A549 (cell line): ENCODE data around the gene C14orf132. TPM values are rescaled to one million over a fixed set of nuclear protein-coding genes. Genes with fewer than 3 reads are reported as not detected.

Source experiments
- ATAC-seq, 2 experiments: fragments of 200-7000 bp in 1 of 2; fragments of >200 bp in 1 of 2; cut with Nextera tagmentation in 1 of 2; cut with Tn5 transposase in 1 of 2; 3 replicates each; pipeline versions ENCODE4 v1.8.0 to v1.9.1; 2018 to 2020; ENCODE audit warnings: mild to moderate bottlenecking in 1 of 2, moderate library complexity in 1 of 2
- CTCF ChIA-PET: fragments of 300-600 bp; sonication (Branson Sonifier 250); formaldehyde crosslinking; extraction: SDS; loops from one replicate; lab custom pipeline; 2021; ENCODE audit warnings: antibody characterized with exemption, inconsistent platforms; lab: Yijun Ruan, JAX
- POLR2A ChIA-PET: fragments of 350-600 bp; formaldehyde crosslinking; extraction: SDS; loops from one replicate; lab custom pipeline; 2021; ENCODE audit warnings: antibody characterized with exemption, inconsistent platforms; lab: Yijun Ruan, JAX
- DNase-seq, 2 experiments: peaks; one replicate each; pipeline versions ENCODE4 v3.0.0 to v3.0.0-alpha.2; 2011 to 2016; ENCODE audit warnings: low read depth in 1 of 2, low spot score in 1 of 2
- FAIRE-seq: peaks from 2 replicates; lab custom pipeline; 2011; peaks lifted over from hg19 to GRCh38; lab: Jason Lieb, UNC
- H3K27ac ChIP-seq, 2 experiments: fragments of >200 bp; sonication (Bioruptor Twin); formaldehyde crosslinking; 3 replicates each; pipeline ENCODE4 v1.5.1; 2016 to 2017
- H3K4me1 ChIP-seq: fragments of >200 bp; sonication (Bioruptor Twin); formaldehyde crosslinking; 3 replicates; pipeline ENCODE4 v1.6.1; 2016
- H3K4me2 ChIP-seq: fragments of >200 bp; sonication (Bioruptor Twin); formaldehyde crosslinking; 3 replicates; pipeline ENCODE4 v1.6.1; 2016
- H3K4me3 ChIP-seq: fragments of >200 bp; sonication (Bioruptor Twin); formaldehyde crosslinking; 3 replicates; pipeline ENCODE4 v1.5.1; 2016
- H3K9me3 ChIP-seq: fragments of >200 bp; sonication (Bioruptor Twin); formaldehyde crosslinking; 3 replicates; pipeline ENCODE4 v1.6.1; 2016
- BCL3 ChIP-seq: fragments of >200 bp; sonication (Bioruptor Twin); formaldehyde crosslinking; IDR thresholded peaks from 3 replicates; pipeline ENCODE4 v1.6.1; 2016
- CBX8 ChIP-seq: fragments of 200-600 bp; sonication (generic); IDR thresholded peaks from 2 replicates; pipeline ENCODE4 v1.6.1; 2016
- CEBPB ChIP-seq, 2 experiments: fragments of >200 bp in 1 of 2; sonication (Bioruptor Twin) in 1 of 2; formaldehyde crosslinking in 1 of 2; IDR thresholded peaks; 2 replicates each; pipeline ENCODE4 v1.6.1; 2012 to 2016
- CHD4 ChIP-seq: fragments of 200-600 bp; sonication (generic); IDR thresholded peaks from 2 replicates; pipeline ENCODE4 v1.6.1; 2016; ENCODE audit warnings: antibody characterized with exemption, mild to moderate bottlenecking, borderline replicate concordance
- EHF ChIP-seq: fragments of 250-450 bp; sonication (Bioruptor Pico); IDR thresholded peaks from 2 replicates; pipeline ENCODE4 v1.5.0; 2020; ENCODE audit warnings: mild to moderate bottlenecking
- EHMT2 ChIP-seq: fragments of 200-600 bp; sonication (generic); IDR thresholded peaks from 2 replicates; pipeline ENCODE4 v1.6.1; 2016; ENCODE audit warnings: antibody characterized with exemption, low read depth, mild to moderate bottlenecking, moderate library complexity
- GATA3 ChIP-seq: IDR thresholded peaks from 2 replicates; pipeline ENCODE4 v1.6.1; 2012; ENCODE audit warnings: borderline replicate concordance
- JUN ChIP-seq, 2 experiments: fragments of >200 bp; sonication (Bioruptor Twin); formaldehyde crosslinking; IDR thresholded peaks; 2 replicates in 1 of 2; 3 replicates in 1 of 2; pipeline ENCODE4 v1.6.1; 2016 to 2017
- JUNB ChIP-seq: fragments of >200 bp; sonication (Bioruptor Twin); formaldehyde crosslinking; IDR thresholded peaks from 2 replicates; pipeline ENCODE4 v1.6.1; 2016
- KDM5A ChIP-seq: fragments of 200-600 bp; sonication (generic); IDR thresholded peaks from 2 replicates; pipeline ENCODE4 v1.6.1; 2016; ENCODE audit warnings: antibody characterized with exemption, mild to moderate bottlenecking
- MAFK ChIP-seq: fragments of 450-650 bp; IDR thresholded peaks from 2 replicates; pipeline ENCODE4 v1.6.1; 2014; ENCODE audit not compliant: partially characterized antibody
- MAZ ChIP-seq: fragments of 150-350 bp; IDR thresholded peaks from 2 replicates; pipeline ENCODE4 v1.6.1; 2014; ENCODE audit warnings: antibody characterized with exemption, low read depth, low read length, borderline replicate concordance
- NPAS2 ChIP-seq: fragments of 250-450 bp; sonication (Bioruptor Pico); IDR thresholded peaks from 2 replicates; pipeline ENCODE4 v1.8.0; 2022; ENCODE audit warnings: mild to moderate bottlenecking, moderate library complexity, borderline replicate concordance
- PHF8 ChIP-seq: fragments of 200-600 bp; sonication (generic); IDR thresholded peaks from 2 replicates; pipeline ENCODE4 v1.6.1; 2016; ENCODE audit warnings: low read depth, mild to moderate bottlenecking, antibody characterized with exemption, moderate library complexity, borderline replicate concordance
- RCOR1 ChIP-seq: fragments of 150-350 bp; IDR thresholded peaks from 2 replicates; pipeline ENCODE4 v1.6.1; 2014; ENCODE audit warnings: antibody characterized with exemption, low read length, low read depth
- SMC3 ChIP-seq: fragments of >200 bp; sonication (Bioruptor Twin); formaldehyde crosslinking; IDR thresholded peaks from 3 replicates; pipeline ENCODE4 v1.6.1; 2018; ENCODE audit warnings: inconsistent platforms
- SREBF2 ChIP-seq: fragments of 450-650 bp; IDR thresholded peaks from 2 replicates; pipeline ENCODE4 v1.6.1; 2014; ENCODE audit warnings: mild to moderate bottlenecking, moderate library complexity
- TP53 ChIP-seq: fragments of 250-450 bp; sonication (Bioruptor Pico); IDR thresholded peaks from 2 replicates; pipeline ENCODE4 v1.5.0; 2021; ENCODE audit warnings: mild to moderate bottlenecking, moderate library complexity
- USF2 ChIP-seq: fragments of 450-650 bp; IDR thresholded peaks from 2 replicates; pipeline ENCODE4 v1.6.1; 2014; ENCODE audit warnings: antibody characterized with exemption
- ZFP36 ChIP-seq: fragments of 450-650 bp; IDR thresholded peaks from 2 replicates; pipeline ENCODE4 v1.6.1; 2014; ENCODE audit warnings: borderline replicate concordance; ENCODE audit not compliant: partially characterized antibody
- ZNF302 ChIP-seq: fragments of 250-450 bp; sonication (Bioruptor Pico); IDR thresholded peaks from 2 replicates; pipeline ENCODE4 v1.9.0; 2021; ENCODE audit warnings: inconsistent platforms, mild to moderate bottlenecking, moderate library complexity
- ZSCAN20 ChIP-seq: fragments of 250-450 bp; sonication (Bioruptor Pico); IDR thresholded peaks from 2 replicates; pipeline ENCODE4 v1.8.0; 2022; ENCODE audit warnings: mild to moderate bottlenecking, moderate library complexity
- WGBS: methylation state at CpG from one replicate; pipeline ENCODE4 v1.1.6; 2017; ENCODE audit errors: missing lambda C conversion rate; 5-methylcytosine and 5-hydroxymethylcytosine counted together
- polyA plus RNA-seq, 4 experiments: library from polyadenylated mRNA; depleted of rRNA in 3 of 4; stranded (reverse); fragments of >200 nt; fragmentation: RNase III in 1 of 4; extraction: RNeasy Plus Mini Kit Qiagen cat#74134 plus additional on column Dnase treatment in 1 of 4; gene quantifications; 2 replicates in 3 of 4; 3 replicates in 1 of 4; pipeline ENCODE4 v1.2.3, GENCODE V29; 2011 to 2017
- TF ChIP-seq, protein P1 (sequence below): IDR thresholded peaks from 2 replicates; pipeline ENCODE4 v1.6.1; 2012
- TF ChIP-seq, protein P2 (sequence below): fragments of >200 bp; sonication (Bioruptor Twin); formaldehyde crosslinking; IDR thresholded peaks from 3 replicates; pipeline ENCODE4 v1.5.1; 2016
- TF ChIP-seq, protein P3 (sequence below): IDR thresholded peaks from 2 replicates; pipeline ENCODE4 v1.6.1; 2012; ENCODE audit warnings: low read depth, borderline replicate concordance
- TF ChIP-seq, protein P4 (sequence below): fragments of 150-350 bp; IDR thresholded peaks from 2 replicates; pipeline ENCODE4 v1.6.1; 2014; ENCODE audit warnings: low read depth, mild to moderate bottlenecking, low read length
- TF ChIP-seq, protein P5 (sequence below): fragments of 250-450 bp; sonication (Bioruptor Pico); IDR thresholded peaks from 2 replicates; pipeline ENCODE4 v1.5.0; 2021; ENCODE audit warnings: mild to moderate bottlenecking, moderate library complexity, borderline replicate concordance

C14orf132 gene
- polyA plus RNA-seq, 2 of the 4 experiments (the other 2 are of a cell fraction), result 4.6 to 8.5 TPM

DNA sequence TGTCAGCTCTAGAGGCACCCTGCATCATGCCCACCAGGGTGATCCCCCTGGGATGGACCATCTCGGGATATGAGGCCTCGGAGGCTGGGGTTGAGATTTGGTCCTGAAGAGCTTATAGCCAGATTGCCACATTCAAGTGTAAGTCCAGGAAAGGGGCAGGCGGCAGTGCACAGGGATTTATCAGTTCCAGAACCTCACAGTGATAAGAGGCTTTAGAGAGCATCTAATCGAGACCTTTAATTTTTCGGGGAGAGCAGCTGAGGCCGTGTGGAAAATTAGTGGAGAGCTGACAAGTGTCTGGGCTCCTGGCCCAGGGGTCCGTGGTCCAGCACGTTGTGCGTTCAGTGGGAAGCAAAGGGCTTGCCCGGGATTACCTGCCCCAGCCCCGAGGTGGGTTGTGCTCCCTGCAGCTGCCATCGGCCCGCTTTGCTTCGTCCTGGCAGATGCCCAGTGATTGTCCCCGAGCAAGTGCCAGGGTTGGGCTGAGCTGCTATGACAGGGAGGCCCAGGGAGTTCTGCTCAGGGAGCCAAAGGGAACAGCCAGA lies 52.1 kb downstream of the C14orf132 start:
- no peak overlapping the region for H3K4me2 ChIP-seq
- DNase-seq, result no peak
- H3K4me1 ChIP-seq, result peaks cover 40% of the 10 kb centered on the region
- peak overlapping the region in 1 of 2 experiments; percentile 41; a peak in 2 of 6 replicates for H3K27ac ChIP-seq
- WGBS, result 74% methylated on average over 15 of the region's 15 CpGs
- no peaks in the 10 kb centered on the region for H3K9me3 ChIP-seq
- ATAC-seq, result no peak
- TF ChIP-seq PHF8 (no peak), JUNB (no peak), EHMT2 (no peak), MAFK (no peak), SMC3 (no peak), ZNF302 (CRISPR knock-in tag) (no peak), ZSCAN20 (no peak), ZFP36 (no peak), SREBF2 (no peak), TP53 (CRISPR knock-in tag) (no peak)
- TF ChIP-seq, protein P1, sequence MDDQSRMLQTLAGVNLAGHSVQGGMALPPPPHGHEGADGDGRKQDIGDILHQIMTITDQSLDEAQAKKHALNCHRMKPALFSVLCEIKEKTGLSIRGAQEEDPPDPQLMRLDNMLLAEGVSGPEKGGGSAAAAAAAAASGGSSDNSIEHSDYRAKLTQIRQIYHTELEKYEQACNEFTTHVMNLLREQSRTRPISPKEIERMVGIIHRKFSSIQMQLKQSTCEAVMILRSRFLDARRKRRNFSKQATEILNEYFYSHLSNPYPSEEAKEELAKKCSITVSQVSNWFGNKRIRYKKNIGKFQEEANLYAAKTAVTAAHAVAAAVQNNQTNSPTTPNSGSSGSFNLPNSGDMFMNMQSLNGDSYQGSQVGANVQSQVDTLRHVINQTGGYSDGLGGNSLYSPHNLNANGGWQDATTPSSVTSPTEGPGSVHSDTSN, result no peak
- no peak overlapping the region for H3K4me3 ChIP-seq
- ChIA-PET POLR2A (no interaction called here), CTCF (interaction anchor here (0.6 to 3.0 kb wide), 6 partner anchors 9 to 185 kb away, joined by 3 to 16 read pairs (median 4); no protein-coding TSS in a partner anchor)
- no peak for FAIRE-seq

DNA sequence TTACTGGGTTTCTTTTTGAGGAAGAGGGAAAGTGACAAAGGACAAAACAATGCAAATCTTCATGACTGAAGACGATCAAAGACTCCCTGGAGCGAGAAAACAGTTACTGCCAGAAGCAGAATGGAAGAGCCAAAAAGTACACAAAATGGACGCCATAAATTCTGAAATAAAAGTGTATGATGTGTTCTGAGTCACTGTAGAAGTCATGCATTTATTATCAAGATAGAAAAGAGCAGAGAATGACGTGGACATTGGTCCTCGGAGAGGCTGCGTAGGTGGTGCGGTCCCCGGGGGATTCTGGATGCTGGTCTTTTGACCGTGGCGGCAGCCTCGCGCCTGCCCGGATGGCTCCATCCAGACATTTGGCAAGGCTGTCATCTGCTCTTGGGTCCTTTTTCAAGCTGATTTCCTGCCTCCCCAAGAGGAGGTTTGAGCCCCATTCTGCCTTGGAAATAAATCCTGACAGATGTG lies 52.8 kb downstream of the C14orf132 start:
- peaks cover 43% of the 10 kb centered on the region for H3K4me1 ChIP-seq
- no peak for DNase-seq
- TF ChIP-seq KDM5A (no peak), ZNF302 (CRISPR knock-in tag) (no peak), RCOR1 (no peak), BCL3 (no peak), CEBPB (IDR thresholded peaks at IDR 0.05) (no peak), MAZ (no peak), PHF8 (no peak), CBX8 (no peak), EHF (no peak), EHMT2 (no peak), GATA3 (no peak), CHD4 (no peak), NPAS2 (CRISPR knock-in tag) (no peak), JUN (IDR thresholded peaks at IDR 0.05) (no peak), USF2 (no peak)
- TF ChIP-seq, protein P2, sequence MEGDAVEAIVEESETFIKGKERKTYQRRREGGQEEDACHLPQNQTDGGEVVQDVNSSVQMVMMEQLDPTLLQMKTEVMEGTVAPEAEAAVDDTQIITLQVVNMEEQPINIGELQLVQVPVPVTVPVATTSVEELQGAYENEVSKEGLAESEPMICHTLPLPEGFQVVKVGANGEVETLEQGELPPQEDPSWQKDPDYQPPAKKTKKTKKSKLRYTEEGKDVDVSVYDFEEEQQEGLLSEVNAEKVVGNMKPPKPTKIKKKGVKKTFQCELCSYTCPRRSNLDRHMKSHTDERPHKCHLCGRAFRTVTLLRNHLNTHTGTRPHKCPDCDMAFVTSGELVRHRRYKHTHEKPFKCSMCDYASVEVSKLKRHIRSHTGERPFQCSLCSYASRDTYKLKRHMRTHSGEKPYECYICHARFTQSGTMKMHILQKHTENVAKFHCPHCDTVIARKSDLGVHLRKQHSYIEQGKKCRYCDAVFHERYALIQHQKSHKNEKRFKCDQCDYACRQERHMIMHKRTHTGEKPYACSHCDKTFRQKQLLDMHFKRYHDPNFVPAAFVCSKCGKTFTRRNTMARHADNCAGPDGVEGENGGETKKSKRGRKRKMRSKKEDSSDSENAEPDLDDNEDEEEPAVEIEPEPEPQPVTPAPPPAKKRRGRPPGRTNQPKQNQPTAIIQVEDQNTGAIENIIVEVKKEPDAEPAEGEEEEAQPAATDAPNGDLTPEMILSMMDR, result no peak
- TF ChIP-seq, protein P3, sequence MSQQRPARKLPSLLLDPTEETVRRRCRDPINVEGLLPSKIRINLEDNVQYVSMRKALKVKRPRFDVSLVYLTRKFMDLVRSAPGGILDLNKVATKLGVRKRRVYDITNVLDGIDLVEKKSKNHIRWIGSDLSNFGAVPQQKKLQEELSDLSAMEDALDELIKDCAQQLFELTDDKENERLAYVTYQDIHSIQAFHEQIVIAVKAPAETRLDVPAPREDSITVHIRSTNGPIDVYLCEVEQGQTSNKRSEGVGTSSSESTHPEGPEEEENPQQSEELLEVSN, result no peak
- TF ChIP-seq, protein P4, sequence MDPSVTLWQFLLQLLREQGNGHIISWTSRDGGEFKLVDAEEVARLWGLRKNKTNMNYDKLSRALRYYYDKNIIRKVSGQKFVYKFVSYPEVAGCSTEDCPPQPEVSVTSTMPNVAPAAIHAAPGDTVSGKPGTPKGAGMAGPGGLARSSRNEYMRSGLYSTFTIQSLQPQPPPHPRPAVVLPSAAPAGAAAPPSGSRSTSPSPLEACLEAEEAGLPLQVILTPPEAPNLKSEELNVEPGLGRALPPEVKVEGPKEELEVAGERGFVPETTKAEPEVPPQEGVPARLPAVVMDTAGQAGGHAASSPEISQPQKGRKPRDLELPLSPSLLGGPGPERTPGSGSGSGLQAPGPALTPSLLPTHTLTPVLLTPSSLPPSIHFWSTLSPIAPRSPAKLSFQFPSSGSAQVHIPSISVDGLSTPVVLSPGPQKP, result no peak
- TF ChIP-seq, protein P5, sequence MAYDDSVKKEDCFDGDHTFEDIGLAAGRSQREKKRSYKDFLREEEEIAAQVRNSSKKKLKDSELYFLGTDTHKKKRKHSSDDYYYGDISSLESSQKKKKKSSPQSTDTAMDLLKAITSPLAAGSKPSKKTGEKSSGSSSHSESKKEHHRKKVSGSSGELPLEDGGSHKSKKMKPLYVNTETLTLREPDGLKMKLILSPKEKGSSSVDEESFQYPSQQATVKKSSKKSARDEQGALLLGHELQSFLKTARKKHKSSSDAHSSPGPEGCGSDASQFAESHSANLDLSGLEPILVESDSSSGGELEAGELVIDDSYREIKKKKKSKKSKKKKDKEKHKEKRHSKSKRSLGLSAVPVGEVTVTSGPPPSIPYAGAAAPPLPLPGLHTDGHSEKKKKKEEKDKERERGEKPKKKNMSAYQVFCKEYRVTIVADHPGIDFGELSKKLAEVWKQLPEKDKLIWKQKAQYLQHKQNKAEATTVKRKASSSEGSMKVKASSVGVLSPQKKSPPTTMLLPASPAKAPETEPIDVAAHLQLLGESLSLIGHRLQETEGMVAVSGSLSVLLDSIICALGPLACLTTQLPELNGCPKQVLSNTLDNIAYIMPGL (CRISPR knock-in tag), result no peak
- TF ChIP-seq, all 56 proteins: peak for 0
- Histone ChIP-seq H3K4me2 (no peak overlapping the region), H3K9me3 (no peaks in the 10 kb centered on the region), H3K27ac (peak overlapping the region in 1 of 2 experiments; percentile 90; a peak in 2 of 6 replicates), H3K4me3 (no peak overlapping the region)
- no peak for FAIRE-seq
- no peak for ATAC-seq
- ChIA-PET CTCF (interaction anchor here (1.0 to 16.8 kb wide), 6 partner anchors 8 to 330 kb away, joined by 3 to 280 read pairs (median 4); no protein-coding TSS in a partner anchor), POLR2A (no interaction called here)
- 79% methylated on average over 13 of the region's 13 CpGs for WGBS
